SK-N-SH treated with all-trans-retinoic acid at 6 μM for 48 hours (cell line): ENCODE data around the gene GABRA1.

Experiments used
- ATAC-seq: fragments of 200-7000 bp; cut with Tn5 transposase; 3 replicates; pipeline ENCODE4 v1.9.1; 2020; ENCODE audit warnings: mild to moderate bottlenecking, moderate library complexity
- ARNTL ChIP-seq: fragments of 450-650 bp; formaldehyde crosslinking; IDR thresholded peaks from 2 replicates; pipeline ENCODE4 v1.5.0; 2020; ENCODE audit warnings: low read depth, mild to moderate bottlenecking, moderate library complexity, borderline replicate concordance
- BACH2 ChIP-seq: fragments of 250-450 bp; sonication (Bioruptor Pico); IDR thresholded peaks from 2 replicates; pipeline ENCODE4 v1.9.0; 2021; ENCODE audit warnings: mild to moderate bottlenecking, borderline replicate concordance
- CREB5 ChIP-seq: fragments of 250-450 bp; sonication (Bioruptor Pico); IDR thresholded peaks from 2 replicates; pipeline ENCODE4 v1.5.1; 2020; ENCODE audit warnings: low read depth, mild to moderate bottlenecking, moderate library complexity
- CSDC2 ChIP-seq: fragments of 250-450 bp; sonication (Bioruptor Pico); IDR thresholded peaks from 2 replicates; pipeline ENCODE4 v1.5.0; 2020; ENCODE audit warnings: mild to moderate bottlenecking, moderate library complexity
- CSRNP3 ChIP-seq: fragments of 250-450 bp; sonication (Bioruptor Pico); IDR thresholded peaks from 2 replicates; pipeline ENCODE4 v1.5.1; 2021; ENCODE audit warnings: mild to moderate bottlenecking, moderate library complexity
- ESRRG ChIP-seq: fragments of 250-450 bp; sonication (Bioruptor Pico); IDR thresholded peaks from 2 replicates; pipeline ENCODE4 v1.6.1; 2021; ENCODE audit warnings: mild to moderate bottlenecking
- GLIS3 ChIP-seq: fragments of 250-450 bp; sonication (Bioruptor Pico); IDR thresholded peaks from 2 replicates; pipeline ENCODE4 v1.5.0; 2020; ENCODE audit warnings: mild to moderate bottlenecking, moderate library complexity
- ISL1 ChIP-seq: fragments of 250-450 bp; sonication (Bioruptor Pico); IDR thresholded peaks from 2 replicates; pipeline ENCODE4 v2.1.2; 2022; ENCODE audit warnings: mild to moderate bottlenecking, moderate library complexity
- OSR1 ChIP-seq: fragments of 250-450 bp; sonication (Bioruptor Pico); IDR thresholded peaks from 2 replicates; pipeline ENCODE4 v1.8.0; 2022; ENCODE audit warnings: moderate library complexity, mild to moderate bottlenecking, inconsistent platforms
- PPARA ChIP-seq: fragments of 250-450 bp; sonication (Bioruptor Pico); IDR thresholded peaks from 2 replicates; pipeline ENCODE4 v1.5.0; 2020; ENCODE audit warnings: mild to moderate bottlenecking, borderline replicate concordance
- RARB ChIP-seq: fragments of 250-450 bp; sonication (Bioruptor Pico); IDR thresholded peaks from 2 replicates; pipeline ENCODE4 v1.8.0; 2021; ENCODE audit warnings: mild to moderate bottlenecking, moderate library complexity
- SNAI2 ChIP-seq: fragments of 250-450 bp; sonication (Bioruptor Pico); IDR thresholded peaks from 2 replicates; pipeline ENCODE4 v1.5.0; 2020; ENCODE audit warnings: mild to moderate bottlenecking, moderate library complexity
- TCF4 ChIP-seq: fragments of 250-450 bp; sonication (Bioruptor Pico); IDR thresholded peaks from 2 replicates; pipeline ENCODE4 v1.8.0; 2021; ENCODE audit warnings: mild to moderate bottlenecking, moderate library complexity, borderline replicate concordance
- TOX ChIP-seq: fragments of 250-450 bp; sonication (Bioruptor Pico); IDR thresholded peaks from 2 replicates; pipeline ENCODE4 v1.8.0; 2021; ENCODE audit warnings: mild to moderate bottlenecking, moderate library complexity, borderline replicate concordance
- ZC3H10 ChIP-seq: fragments of 250-450 bp; sonication (Bioruptor Pico); IDR thresholded peaks from 2 replicates; pipeline ENCODE4 v1.5.1; 2021; ENCODE audit warnings: mild to moderate bottlenecking, moderate library complexity
- ZFP3 ChIP-seq: fragments of 250-450 bp; sonication (Bioruptor Pico); IDR thresholded peaks from 2 replicates; pipeline ENCODE4 v1.5.0; 2020; ENCODE audit warnings: mild to moderate bottlenecking, moderate library complexity
- ZFP30 ChIP-seq: fragments of 450-650 bp; formaldehyde crosslinking; IDR thresholded peaks from 2 replicates; pipeline ENCODE4 v1.5.0; 2022; ENCODE audit warnings: mild to moderate bottlenecking, moderate library complexity
- ZNF565 ChIP-seq: fragments of 450-650 bp; formaldehyde crosslinking; conservative IDR thresholded peaks from 2 replicates; pipeline ENCODE4 v1.5.0; 2020; ENCODE audit warnings: low read depth, mild to moderate bottlenecking, moderate library complexity
- ZNF70 ChIP-seq: fragments of 450-650 bp; formaldehyde crosslinking; IDR thresholded peaks from 2 replicates; pipeline ENCODE4 v1.5.0; 2020; ENCODE audit warnings: mild to moderate bottlenecking, moderate library complexity
- ZNF8 ChIP-seq: fragments of 450-650 bp; formaldehyde crosslinking; IDR thresholded peaks from 2 replicates; pipeline ENCODE4 v1.5.0; 2020; ENCODE audit warnings: mild to moderate bottlenecking, moderate library complexity
- TF ChIP-seq, protein P1 (sequence below): fragments of 250-450 bp; sonication (Bioruptor Pico); IDR thresholded peaks from 2 replicates; pipeline ENCODE4 v1.8.0; 2021; ENCODE audit warnings: low read depth, mild to moderate bottlenecking, moderate library complexity, borderline replicate concordance
- TF ChIP-seq, protein P2 (sequence below): fragments of 250-450 bp; sonication (Bioruptor Pico); IDR thresholded peaks from 2 replicates; pipeline ENCODE4 v1.8.0; 2020; ENCODE audit warnings: mild to moderate bottlenecking, moderate library complexity, borderline replicate concordance
- TF ChIP-seq, protein P3 (sequence below): fragments of 250-450 bp; sonication (Bioruptor Pico); IDR thresholded peaks from 2 replicates; pipeline ENCODE4 v1.5.0; 2020; ENCODE audit warnings: mild to moderate bottlenecking, moderate library complexity

Gene GABRA1

DNA sequence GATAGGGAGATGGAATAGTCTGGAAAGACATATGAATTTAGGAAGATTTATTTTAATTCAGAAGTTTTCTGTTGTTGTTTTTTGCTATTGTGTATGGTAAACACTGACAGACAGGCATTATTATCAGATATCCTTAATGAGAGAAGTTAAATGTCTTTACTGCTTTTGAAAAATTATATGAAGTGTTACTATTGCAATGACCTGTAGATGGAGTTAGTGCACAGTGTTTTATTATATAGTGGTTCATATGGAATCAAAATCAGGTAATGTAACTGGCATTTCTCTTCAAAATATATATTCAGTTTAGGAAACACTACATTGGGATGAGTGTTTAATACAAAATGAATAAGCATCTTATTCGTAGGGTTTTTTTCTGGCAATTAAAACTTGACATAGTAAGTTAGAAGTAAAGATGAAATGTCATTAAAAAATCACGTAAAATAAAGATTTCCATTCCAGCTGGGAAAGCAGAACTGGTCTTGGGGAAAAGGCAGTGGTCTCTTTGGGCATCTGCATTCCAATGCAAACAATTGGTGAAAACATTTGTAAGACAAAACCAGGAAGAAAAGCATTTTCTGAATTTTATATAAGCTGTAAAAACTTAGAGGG, 3.9 kb downstream of the GABRA1 start:
- ATAC-seq = no peak
- TF ChIP-seq TCF4 (CRISPR knock-in tag) (no peak), SNAI2 (CRISPR knock-in tag) (no peak), BACH2 (CRISPR knock-in tag) (no peak), CSDC2 (CRISPR knock-in tag) (no peak), CREB5 (CRISPR knock-in tag) (no peak), TOX (CRISPR knock-in tag) (no peak), ESRRG (CRISPR knock-in tag) (no peak), ZC3H10 (CRISPR knock-in tag) (no peak), OSR1 (CRISPR knock-in tag) (no peak), ZFP3 (CRISPR knock-in tag) (no peak), RARB (no peak), ZFP30 (CRISPR knock-in tag) (no peak), GLIS3 (no peak), ZNF565 (CRISPR knock-in tag) (no peak), ISL1 (no peak), PPARA (CRISPR knock-in tag) (no peak), CSRNP3 (CRISPR knock-in tag) (no peak)
- TF ChIP-seq, protein P1, sequence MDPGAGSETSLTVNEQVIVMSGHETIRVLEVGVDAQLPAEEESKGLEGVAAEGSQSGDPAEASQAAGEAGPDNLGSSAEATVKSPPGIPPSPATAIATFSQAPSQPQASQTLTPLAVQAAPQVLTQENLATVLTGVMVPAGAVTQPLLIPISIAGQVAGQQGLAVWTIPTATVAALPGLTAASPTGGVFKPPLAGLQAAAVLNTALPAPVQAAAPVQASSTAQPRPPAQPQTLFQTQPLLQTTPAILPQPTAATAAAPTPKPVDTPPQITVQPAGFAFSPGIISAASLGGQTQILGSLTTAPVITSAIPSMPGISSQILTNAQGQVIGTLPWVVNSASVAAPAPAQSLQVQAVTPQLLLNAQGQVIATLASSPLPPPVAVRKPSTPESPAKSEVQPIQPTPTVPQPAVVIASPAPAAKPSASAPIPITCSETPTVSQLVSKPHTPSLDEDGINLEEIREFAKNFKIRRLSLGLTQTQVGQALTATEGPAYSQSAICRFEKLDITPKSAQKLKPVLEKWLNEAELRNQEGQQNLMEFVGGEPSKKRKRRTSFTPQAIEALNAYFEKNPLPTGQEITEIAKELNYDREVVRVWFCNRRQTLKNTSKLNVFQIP = no peak
- TF ChIP-seq, protein P2, sequence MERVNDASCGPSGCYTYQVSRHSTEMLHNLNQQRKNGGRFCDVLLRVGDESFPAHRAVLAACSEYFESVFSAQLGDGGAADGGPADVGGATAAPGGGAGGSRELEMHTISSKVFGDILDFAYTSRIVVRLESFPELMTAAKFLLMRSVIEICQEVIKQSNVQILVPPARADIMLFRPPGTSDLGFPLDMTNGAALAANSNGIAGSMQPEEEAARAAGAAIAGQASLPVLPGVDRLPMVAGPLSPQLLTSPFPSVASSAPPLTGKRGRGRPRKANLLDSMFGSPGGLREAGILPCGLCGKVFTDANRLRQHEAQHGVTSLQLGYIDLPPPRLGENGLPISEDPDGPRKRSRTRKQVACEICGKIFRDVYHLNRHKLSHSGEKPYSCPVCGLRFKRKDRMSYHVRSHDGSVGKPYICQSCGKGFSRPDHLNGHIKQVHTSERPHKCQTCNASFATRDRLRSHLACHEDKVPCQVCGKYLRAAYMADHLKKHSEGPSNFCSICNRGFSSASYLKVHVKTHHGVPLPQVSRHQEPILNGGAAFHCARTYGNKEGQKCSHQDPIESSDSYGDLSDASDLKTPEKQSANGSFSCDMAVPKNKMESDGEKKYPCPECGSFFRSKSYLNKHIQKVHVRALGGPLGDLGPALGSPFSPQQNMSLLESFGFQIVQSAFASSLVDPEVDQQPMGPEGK (CRISPR knock-in tag) = no peak
- TF ChIP-seq, protein P3, sequence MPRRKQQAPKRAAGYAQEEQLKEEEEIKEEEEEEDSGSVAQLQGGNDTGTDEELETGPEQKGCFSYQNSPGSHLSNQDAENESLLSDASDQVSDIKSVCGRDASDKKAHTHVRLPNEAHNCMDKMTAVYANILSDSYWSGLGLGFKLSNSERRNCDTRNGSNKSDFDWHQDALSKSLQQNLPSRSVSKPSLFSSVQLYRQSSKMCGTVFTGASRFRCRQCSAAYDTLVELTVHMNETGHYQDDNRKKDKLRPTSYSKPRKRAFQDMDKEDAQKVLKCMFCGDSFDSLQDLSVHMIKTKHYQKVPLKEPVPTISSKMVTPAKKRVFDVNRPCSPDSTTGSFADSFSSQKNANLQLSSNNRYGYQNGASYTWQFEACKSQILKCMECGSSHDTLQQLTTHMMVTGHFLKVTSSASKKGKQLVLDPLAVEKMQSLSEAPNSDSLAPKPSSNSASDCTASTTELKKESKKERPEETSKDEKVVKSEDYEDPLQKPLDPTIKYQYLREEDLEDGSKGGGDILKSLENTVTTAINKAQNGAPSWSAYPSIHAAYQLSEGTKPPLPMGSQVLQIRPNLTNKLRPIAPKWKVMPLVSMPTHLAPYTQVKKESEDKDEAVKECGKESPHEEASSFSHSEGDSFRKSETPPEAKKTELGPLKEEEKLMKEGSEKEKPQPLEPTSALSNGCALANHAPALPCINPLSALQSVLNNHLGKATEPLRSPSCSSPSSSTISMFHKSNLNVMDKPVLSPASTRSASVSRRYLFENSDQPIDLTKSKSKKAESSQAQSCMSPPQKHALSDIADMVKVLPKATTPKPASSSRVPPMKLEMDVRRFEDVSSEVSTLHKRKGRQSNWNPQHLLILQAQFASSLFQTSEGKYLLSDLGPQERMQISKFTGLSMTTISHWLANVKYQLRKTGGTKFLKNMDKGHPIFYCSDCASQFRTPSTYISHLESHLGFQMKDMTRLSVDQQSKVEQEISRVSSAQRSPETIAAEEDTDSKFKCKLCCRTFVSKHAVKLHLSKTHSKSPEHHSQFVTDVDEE (CRISPR knock-in tag) = no peak
- TF ChIP-seq, all 23 proteins: peak for 0

- no peak for ATAC-seq
- TF ChIP-seq ZFP30 (CRISPR knock-in tag) (no peak), SNAI2 (CRISPR knock-in tag) (no peak), ARNTL (CRISPR knock-in tag) (no peak), GLIS3 (no peak), ZNF565 (CRISPR knock-in tag) (no peak), PPARA (CRISPR knock-in tag) (no peak), ZFP3 (CRISPR knock-in tag) (no peak), ZC3H10 (CRISPR knock-in tag) (no peak), ZNF70 (CRISPR knock-in tag) (no peak), ZNF8 (CRISPR knock-in tag) (no peak)
- TF ChIP-seq, protein P1 = no peak
- TF ChIP-seq, protein P3 (CRISPR knock-in tag) = no peak
- TF ChIP-seq, protein P2 (CRISPR knock-in tag) = no peak
Observed at GRCh38 chr5:161857358-161857757, 9.4 kb downstream of the GABRA1 start.
